K562 (cell line): Measurements from ENCODE around the gene MECR. TPM values are rescaled to one million over a fixed set of nuclear protein-coding genes. Genes with fewer than 3 reads are reported as not detected.

Source experiments
- ARHGAP35 ChIP-seq: fragments of 450-650 bp; IDR thresholded peaks from 2 replicates; pipeline ENCODE4 v1.6.1; 2018; ENCODE audit not compliant: partially characterized antibody
- KDM5B ChIP-seq: fragments of 200-600 bp; sonication (generic); IDR thresholded peaks from 2 replicates; pipeline ENCODE4 v1.6.1; 2012; ENCODE audit warnings: low read depth, mild to moderate bottlenecking, moderate library complexity, low read length, control low read depth, inconsistent platforms; ENCODE audit not compliant: insufficient replicate concordance
- NKRF ChIP-seq: fragments of 450-650 bp; IDR thresholded peaks from 2 replicates; pipeline ENCODE4 v1.6.1; 2016; ENCODE audit warnings: borderline replicate concordance
- NRF1 ChIP-seq, 2 experiments: fragments of 450-650 bp; IDR thresholded peaks in 1 of 2; conservative IDR thresholded peaks in 1 of 2; 2 replicates each; pipeline ENCODE4 v1.6.1; 2014; ENCODE audit warnings: mild to moderate bottlenecking in 2 of 2
- TRIM24 ChIP-seq, 2 experiments: fragments of 450-650 bp; IDR thresholded peaks; 2 replicates each; pipeline ENCODE4 v1.6.1; 2016
- ZEB2 ChIP-seq: fragments of 450-650 bp; IDR thresholded peaks from 2 replicates; pipeline ENCODE4 v1.6.1; 2016
- ZFP30 ChIP-seq: fragments of 250-450 bp; sonication (Bioruptor Pico); IDR thresholded peaks from 2 replicates; pipeline ENCODE4 v1.8.0; 2022; ENCODE audit warnings: moderate library complexity, mild to moderate bottlenecking, inconsistent platforms, borderline replicate concordance
- ZNF165 ChIP-seq: fragments of 250-450 bp; sonication (Bioruptor Pico); IDR thresholded peaks from 2 replicates; pipeline ENCODE4 v1.4.0; 2020; ENCODE audit warnings: borderline replicate concordance
- polyA plus RNA-seq, 8 experiments: library from polyadenylated mRNA; depleted of rRNA in 4 of 8; stranded (reverse) in 5 of 8; unstranded in 3 of 8; fragments of >200 nt; fragmentation: Nextera tagmentation in 2 of 8; fragmentation: Illumina TruSeq in 1 of 8; extraction: Ambion mirVana in 2 of 8; extraction: Trizol in 1 of 8; gene quantifications; 2 replicates each; pipeline versions ENCODE4 v1.2.1 to v1.2.3, GENCODE V29; 2011 to 2014; ENCODE audit warnings: inconsistent platforms in 1 of 8, missing spikeins in 1 of 8
- total RNA-seq, 7 experiments: library from RNA; depleted of rRNA in 6 of 7; stranded (reverse); fragments of >200 nt in 6 of 7; fragmentation: Illumina TruSeq in 2 of 7; extraction: Trizol in 2 of 7; gene quantifications; 2 replicates each; pipeline versions ENCODE4 v1.2.1 to v1.2.3, GENCODE V29; 2011 to 2021; ENCODE audit warnings: low replicate concordance in 1 of 7
- TF ChIP-seq, protein P1 (sequence below): fragments of 250-450 bp; sonication (Bioruptor Pico); IDR thresholded peaks from 2 replicates; pipeline ENCODE4 v1.8.0; 2022; ENCODE audit warnings: inconsistent platforms
- TF ChIP-seq, protein P2 (sequence below): sonication (generic); formaldehyde crosslinking; IDR thresholded peaks from 2 replicates; pipeline ENCODE4 v1.8.0; 2023; ENCODE audit warnings: mild to moderate bottlenecking, missing genetic modification reagents

The MECR gene
- total and polyA plus RNA-seq, 9 of the 15 experiments (the other 6 are each of a cell fraction or from before 2014, with no cell fraction given): 10.4 to 58.6 (median 42.9) TPM

DNA sequence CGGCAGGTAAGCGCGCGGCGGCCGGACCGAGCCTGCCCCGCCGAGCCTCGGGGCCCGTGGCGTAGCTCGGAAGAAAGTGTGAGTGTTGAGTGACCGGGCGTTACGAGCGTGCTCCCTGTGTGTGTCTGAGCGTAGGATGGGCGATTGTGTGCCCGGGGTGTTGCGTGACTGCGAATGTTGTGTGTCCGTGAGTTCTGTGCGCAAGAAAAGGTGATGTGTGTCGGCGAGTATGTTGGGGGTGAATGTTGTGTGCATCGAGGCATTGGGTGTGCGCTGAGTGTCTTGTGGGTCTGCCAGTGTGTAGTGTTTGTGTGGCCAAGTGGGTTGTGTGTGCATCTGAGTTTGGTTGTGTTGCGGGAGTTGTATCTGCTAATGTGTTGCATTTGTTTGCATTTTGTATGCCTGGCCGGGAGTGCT lies 6.0 kb upstream of the MECR start (continued):
- TF ChIP-seq TRIM24 (IDR thresholded peaks at IDR 0.05) (peak; percentile 32 to 59; a peak in 2 of 4 replicates), ZNF165 (CRISPR knock-in tag) (no peak), ZFP30 (CRISPR knock-in tag) (no peak), NKRF (peak; percentile 67; the same call in 1 of the 2 replicates), KDM5B (peak; percentile 37), NRF1 (conservative IDR thresholded peaks at IDR 0.05 in 1 of 2, IDR thresholded peaks at IDR 0.05 in 1 of 2) (peak; percentile 4 to 5; a peak in 1 of 4 replicates), ZEB2 (0 out of 2 replicates have a peak, but pooled peaks have one; percentile 32), ARHGAP35 (peak; percentile 75)
- TF ChIP-seq, protein P1, sequence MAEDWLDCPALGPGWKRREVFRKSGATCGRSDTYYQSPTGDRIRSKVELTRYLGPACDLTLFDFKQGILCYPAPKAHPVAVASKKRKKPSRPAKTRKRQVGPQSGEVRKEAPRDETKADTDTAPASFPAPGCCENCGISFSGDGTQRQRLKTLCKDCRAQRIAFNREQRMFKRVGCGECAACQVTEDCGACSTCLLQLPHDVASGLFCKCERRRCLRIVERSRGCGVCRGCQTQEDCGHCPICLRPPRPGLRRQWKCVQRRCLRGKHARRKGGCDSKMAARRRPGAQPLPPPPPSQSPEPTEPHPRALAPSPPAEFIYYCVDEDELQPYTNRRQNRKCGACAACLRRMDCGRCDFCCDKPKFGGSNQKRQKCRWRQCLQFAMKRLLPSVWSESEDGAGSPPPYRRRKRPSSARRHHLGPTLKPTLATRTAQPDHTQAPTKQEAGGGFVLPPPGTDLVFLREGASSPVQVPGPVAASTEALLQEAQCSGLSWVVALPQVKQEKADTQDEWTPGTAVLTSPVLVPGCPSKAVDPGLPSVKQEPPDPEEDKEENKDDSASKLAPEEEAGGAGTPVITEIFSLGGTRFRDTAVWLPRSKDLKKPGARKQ (CRISPR knock-in tag): peak; percentile 78; the same call in 1 of the 2 replicates
- TF ChIP-seq, protein P2, sequence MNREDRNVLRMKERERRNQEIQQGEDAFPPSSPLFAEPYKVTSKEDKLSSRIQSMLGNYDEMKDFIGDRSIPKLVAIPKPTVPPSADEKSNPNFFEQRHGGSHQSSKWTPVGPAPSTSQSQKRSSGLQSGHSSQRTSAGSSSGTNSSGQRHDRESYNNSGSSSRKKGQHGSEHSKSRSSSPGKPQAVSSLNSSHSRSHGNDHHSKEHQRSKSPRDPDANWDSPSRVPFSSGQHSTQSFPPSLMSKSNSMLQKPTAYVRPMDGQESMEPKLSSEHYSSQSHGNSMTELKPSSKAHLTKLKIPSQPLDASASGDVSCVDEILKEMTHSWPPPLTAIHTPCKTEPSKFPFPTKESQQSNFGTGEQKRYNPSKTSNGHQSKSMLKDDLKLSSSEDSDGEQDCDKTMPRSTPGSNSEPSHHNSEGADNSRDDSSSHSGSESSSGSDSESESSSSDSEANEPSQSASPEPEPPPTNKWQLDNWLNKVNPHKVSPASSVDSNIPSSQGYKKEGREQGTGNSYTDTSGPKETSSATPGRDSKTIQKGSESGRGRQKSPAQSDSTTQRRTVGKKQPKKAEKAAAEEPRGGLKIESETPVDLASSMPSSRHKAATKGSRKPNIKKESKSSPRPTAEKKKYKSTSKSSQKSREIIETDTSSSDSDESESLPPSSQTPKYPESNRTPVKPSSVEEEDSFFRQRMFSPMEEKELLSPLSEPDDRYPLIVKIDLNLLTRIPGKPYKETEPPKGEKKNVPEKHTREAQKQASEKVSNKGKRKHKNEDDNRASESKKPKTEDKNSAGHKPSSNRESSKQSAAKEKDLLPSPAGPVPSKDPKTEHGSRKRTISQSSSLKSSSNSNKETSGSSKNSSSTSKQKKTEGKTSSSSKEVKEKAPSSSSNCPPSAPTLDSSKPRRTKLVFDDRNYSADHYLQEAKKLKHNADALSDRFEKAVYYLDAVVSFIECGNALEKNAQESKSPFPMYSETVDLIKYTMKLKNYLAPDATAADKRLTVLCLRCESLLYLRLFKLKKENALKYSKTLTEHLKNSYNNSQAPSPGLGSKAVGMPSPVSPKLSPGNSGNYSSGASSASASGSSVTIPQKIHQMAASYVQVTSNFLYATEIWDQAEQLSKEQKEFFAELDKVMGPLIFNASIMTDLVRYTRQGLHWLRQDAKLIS (CRISPR knock-in tag): 0 out of 2 replicates have a peak, but pooled peaks have one; percentile 34
